GM19240 (cell line): ENCODE data around the gene SWAP70.

Experiments
- DNase-seq: peaks from one replicate; pipeline ENCODE4 v3.0.0; 2011; ENCODE audit warnings: low spot score; ENCODE audit not compliant: insufficient read length

SWAP70 gene

GRCh38 chr11:9651899-9652748 lies 11.8 kb upstream of the SWAP70 start:
- no peak for DNase-seq

GRCh38 chr11:9653871-9654270 lies 10.0 kb upstream of the SWAP70 start:
- no peak for DNase-seq

- no peak for DNase-seq
Observed at GRCh38 chr11:9656864-9657263, 7.0 kb upstream of the SWAP70 start.

GRCh38 chr11:9657531-9657930 lies 6.3 kb upstream of the SWAP70 start:
- no peak for DNase-seq

GRCh38 chr11:9660886-9661285 lies 3.0 kb upstream of the SWAP70 start:
- no peak for DNase-seq

GRCh38 chr11:9662273-9662672 lies 1.6 kb upstream of the SWAP70 start:
- no peak for DNase-seq

GRCh38 chr11:9664276-9665171 lies 647 bp downstream of the SWAP70 start:
- DNase-seq, result no peak

GRCh38 chr11:9665749-9666148 lies 1.9 kb downstream of the SWAP70 start:
- no peak for DNase-seq

GRCh38 chr11:9669954-9670353 lies 6.1 kb downstream of the SWAP70 start:
- DNase-seq, result no peak

- no peak for DNase-seq
Observed at GRCh38 chr11:9672288-9672916, 8.5 kb downstream of the SWAP70 start.

GRCh38 chr11:9672918-9673317 lies 9.0 kb downstream of the SWAP70 start:
- no peak for DNase-seq

GRCh38 chr11:9675691-9676090 lies 11.8 kb downstream of the SWAP70 start:
- no peak for DNase-seq

GRCh38 chr11:9677951-9678350 lies 14.1 kb downstream of the SWAP70 start:
- no peak for DNase-seq

- DNase-seq, result no peak
Observed at GRCh38 chr11:9678576-9678975, 14.7 kb downstream of the SWAP70 start.

GRCh38 chr11:9680028-9680427 lies 16.2 kb downstream of the SWAP70 start:
- DNase-seq, result no peak

- no peak for DNase-seq
Observed at GRCh38 chr11:9681583-9682372, 17.9 kb downstream of the SWAP70 start.

GRCh38 chr11:9687711-9688477 lies 24.0 kb downstream of the SWAP70 start:
- no peak for DNase-seq

- DNase-seq, result no peak
Observed at GRCh38 chr11:9688716-9689511, 25.0 kb downstream of the SWAP70 start.

GRCh38 chr11:9689721-9690120 lies 25.8 kb downstream of the SWAP70 start:
- no peak for DNase-seq

GRCh38 chr11:9691865-9692264 lies 28.0 kb downstream of the SWAP70 start:
- DNase-seq, result no peak
